Uterus (tissue), 4 donors: ENCODE data around the gene ZBTB7C. TPM values are rescaled to one million over a fixed set of nuclear protein-coding genes. Genes with fewer than 3 reads are reported as not detected.

Experiments
- DNase-seq, 2 donors: peaks; one replicate each; pipeline ENCODE4 v3.0.0-alpha.2; 2019 to 2020
- H3K27ac ChIP-seq, 2 donors: fragments of 200-600 bp; sonication (generic); 1 replicate in 1 of 2; 2 replicates in 1 of 2; pipeline ENCODE4 v1.5.1; 2016 to 2018
- H3K27me3 ChIP-seq, 2 donors: fragments of 200-600 bp; sonication (generic); one replicate each; pipeline ENCODE4 v1.5.1; 2018 to 2019; ENCODE audit warnings: control low read depth in 1 of 2
- H3K36me3 ChIP-seq, 2 donors: fragments of 200-600 bp; sonication (generic); one replicate each; pipeline ENCODE4 v1.5.1; 2019; ENCODE audit warnings: control low read depth in 1 of 2
- H3K4me1 ChIP-seq, 2 donors: fragments of 200-600 bp; sonication (generic); one replicate each; pipeline ENCODE4 v1.5.1; 2018 to 2019; ENCODE audit warnings: control low read depth in 1 of 2
- H3K4me3 ChIP-seq, 2 donors: fragments of 200-600 bp; sonication (generic); 1 replicate in 1 of 2; 2 replicates in 1 of 2; pipeline ENCODE4 v1.5.1; 2018 to 2019; ENCODE audit warnings: mild to moderate bottlenecking in 1 of 2
- H3K9me3 ChIP-seq, 2 donors: fragments of 200-600 bp; sonication (generic); one replicate each; pipeline ENCODE4 v1.5.1; 2019; ENCODE audit warnings: control low read depth in 1 of 2
- POLR2A ChIP-seq, 2 donors: fragments of 450-650 bp; IDR thresholded peaks; one replicate each; pipeline ENCODE4 v1.6.1; 2016; ENCODE audit warnings: antibody characterized with exemption in 2 of 2, mild to moderate bottlenecking in 1 of 2, moderate library complexity in 1 of 2
- intact Hi-C: fragments of 100-400 bp; cut with DNase I; formaldehyde crosslinking; loops from one replicate; pipeline ENCODE4 v1.15.1; 2023; ENCODE audit warnings: low total_unique reads
- total RNA-seq, 4 donors: library from RNA; depleted of rRNA in 3 of 4; stranded (reverse); fragments of >200 nt in 3 of 4; gene quantifications; one replicate each; pipeline versions ENCODE4 v1.1.0 to v1.2.4, GENCODE V29; 2014 to 2023
- TF ChIP-seq, protein P1 (sequence below), 4 experiments: fragments of 200-600 bp in 2 of 4; fragments of 450-650 bp in 2 of 4; sonication (generic) in 2 of 4; IDR thresholded peaks; one replicate each; pipeline ENCODE4 v1.5.1; 2016 to 2019; ENCODE audit warnings: antibody characterized with exemption in 4 of 4, mild to moderate bottlenecking in 2 of 4, moderate library complexity in 1 of 4
- donor health status: DM: yes; HTN: yes; CAD: no.

The ZBTB7C gene
- total RNA-seq, 4 donors from 2014 or later = 1.0 to 11.2 (median 7.9) TPM

DNA sequence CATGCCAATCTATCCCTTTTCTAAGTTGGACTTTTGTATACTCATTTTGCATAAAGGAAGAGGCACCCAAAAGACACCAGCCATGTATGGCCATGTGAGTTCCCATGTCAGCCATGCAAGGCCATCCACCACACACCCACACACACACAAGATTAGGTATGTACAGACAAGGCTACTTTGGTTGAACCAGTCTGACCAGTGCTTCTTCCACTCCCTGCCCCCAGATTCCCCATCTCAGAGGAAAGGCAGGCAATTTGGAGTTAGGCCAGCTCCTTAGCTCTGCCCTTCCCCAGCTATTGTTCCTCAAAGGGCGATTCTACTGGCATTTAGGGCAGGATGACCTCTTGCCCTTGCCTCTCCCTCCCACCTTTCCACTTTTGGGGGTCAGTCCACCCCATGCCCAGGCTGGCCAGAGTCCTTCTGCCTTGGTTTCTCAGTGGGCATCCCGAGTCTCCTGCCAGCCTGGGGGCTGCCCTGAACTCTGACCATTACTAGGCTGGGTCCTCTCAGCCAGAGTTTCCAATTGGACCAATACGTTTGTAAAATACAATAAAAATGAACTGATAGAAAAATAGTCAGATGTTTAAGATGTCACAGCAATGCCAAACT, 101.1 kb downstream of the ZBTB7C start:
- Histone ChIP-seq H3K36me3 (no peaks in the 10 kb centered on the region), H3K27ac (no peak overlapping the region), H3K27me3 (no peaks in the 10 kb centered on the region), H3K4me3 (no peak overlapping the region), H3K4me1 (no peaks in the 10 kb centered on the region), H3K9me3 (no peaks in the 10 kb centered on the region)
- TF ChIP-seq, protein P1, sequence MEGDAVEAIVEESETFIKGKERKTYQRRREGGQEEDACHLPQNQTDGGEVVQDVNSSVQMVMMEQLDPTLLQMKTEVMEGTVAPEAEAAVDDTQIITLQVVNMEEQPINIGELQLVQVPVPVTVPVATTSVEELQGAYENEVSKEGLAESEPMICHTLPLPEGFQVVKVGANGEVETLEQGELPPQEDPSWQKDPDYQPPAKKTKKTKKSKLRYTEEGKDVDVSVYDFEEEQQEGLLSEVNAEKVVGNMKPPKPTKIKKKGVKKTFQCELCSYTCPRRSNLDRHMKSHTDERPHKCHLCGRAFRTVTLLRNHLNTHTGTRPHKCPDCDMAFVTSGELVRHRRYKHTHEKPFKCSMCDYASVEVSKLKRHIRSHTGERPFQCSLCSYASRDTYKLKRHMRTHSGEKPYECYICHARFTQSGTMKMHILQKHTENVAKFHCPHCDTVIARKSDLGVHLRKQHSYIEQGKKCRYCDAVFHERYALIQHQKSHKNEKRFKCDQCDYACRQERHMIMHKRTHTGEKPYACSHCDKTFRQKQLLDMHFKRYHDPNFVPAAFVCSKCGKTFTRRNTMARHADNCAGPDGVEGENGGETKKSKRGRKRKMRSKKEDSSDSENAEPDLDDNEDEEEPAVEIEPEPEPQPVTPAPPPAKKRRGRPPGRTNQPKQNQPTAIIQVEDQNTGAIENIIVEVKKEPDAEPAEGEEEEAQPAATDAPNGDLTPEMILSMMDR (IDR thresholded peaks at IDR 0.05) = no peak
- no peak for DNase-seq
- intact Hi-C loops = no loop called here

DNA sequence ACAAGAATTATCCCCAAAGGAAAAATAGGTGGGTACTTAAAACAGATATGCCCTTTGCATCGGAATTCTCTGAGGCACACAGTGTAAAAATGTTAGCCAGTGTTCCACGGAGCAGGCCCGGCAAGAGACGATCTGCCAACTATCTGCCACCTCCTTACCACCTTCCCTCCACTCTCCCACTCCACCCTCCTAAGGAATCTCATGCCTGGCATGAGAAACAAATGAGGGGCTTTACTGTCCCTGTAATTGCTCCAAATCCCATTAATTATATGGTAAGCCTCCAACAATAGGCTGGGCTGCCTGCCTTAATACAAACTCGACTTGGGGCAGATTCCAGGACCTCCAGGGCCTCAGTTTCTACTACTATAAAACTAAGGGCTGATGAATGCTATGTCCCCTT, 102.3 kb downstream of the ZBTB7C start:
- intact Hi-C loops = no loop called here
- TF ChIP-seq, protein P1 (IDR thresholded peaks at IDR 0.05) = no peak
- no peak for TF ChIP-seq POLR2A (IDR thresholded peaks at IDR 0.05)
- DNase-seq = no peak
- Histone ChIP-seq H3K4me3 (no peak overlapping the region), H3K27me3 (no peaks in the 10 kb centered on the region), H3K4me1 (no peaks in the 10 kb centered on the region), H3K36me3 (no peaks in the 10 kb centered on the region), H3K27ac (no peak overlapping the region), H3K9me3 (no peaks in the 10 kb centered on the region)

DNA sequence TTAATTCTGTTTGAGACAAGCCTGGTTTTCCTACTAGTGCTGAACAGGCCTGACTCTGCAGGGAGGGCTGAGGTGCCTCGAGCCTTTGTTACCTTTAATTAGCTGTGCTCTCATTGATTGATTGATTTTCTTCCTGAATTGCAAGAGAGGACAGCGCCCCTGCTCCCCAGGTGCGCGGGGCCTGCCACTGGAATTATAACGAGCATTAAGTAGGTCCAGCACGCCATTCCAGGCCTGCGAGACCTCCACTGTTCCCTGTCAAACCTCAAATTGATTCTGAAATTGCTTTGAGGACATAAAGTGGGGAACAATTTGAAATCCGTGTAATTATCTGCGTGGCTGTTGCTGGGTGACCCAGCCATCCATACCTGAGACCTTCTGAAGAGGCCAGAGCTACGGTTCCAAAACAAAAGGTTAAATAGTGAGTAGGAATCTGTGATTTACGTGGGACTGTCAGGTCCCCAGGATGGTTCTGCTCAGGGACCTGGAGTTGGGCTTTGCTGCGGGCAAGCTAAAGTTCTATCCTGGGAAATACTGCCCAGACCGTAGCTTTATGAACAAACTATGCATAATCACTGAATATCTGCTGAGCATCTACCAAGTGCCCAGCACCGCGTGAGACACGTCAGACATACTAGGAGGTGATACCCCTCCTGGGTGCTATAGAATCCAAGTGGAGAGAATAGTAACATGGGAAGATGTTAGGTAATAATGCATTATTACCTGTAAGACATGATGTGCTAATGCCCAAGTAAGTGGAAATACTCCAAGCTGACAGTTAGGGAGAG, 104.1 kb downstream of the ZBTB7C start:
- DNase-seq = no peak
- TF ChIP-seq, protein P1 (IDR thresholded peaks at IDR 0.05) = no peak
- no peak for TF ChIP-seq POLR2A (IDR thresholded peaks at IDR 0.05)
- no peaks in the 10 kb centered on the region for H3K4me1 ChIP-seq

DNA sequence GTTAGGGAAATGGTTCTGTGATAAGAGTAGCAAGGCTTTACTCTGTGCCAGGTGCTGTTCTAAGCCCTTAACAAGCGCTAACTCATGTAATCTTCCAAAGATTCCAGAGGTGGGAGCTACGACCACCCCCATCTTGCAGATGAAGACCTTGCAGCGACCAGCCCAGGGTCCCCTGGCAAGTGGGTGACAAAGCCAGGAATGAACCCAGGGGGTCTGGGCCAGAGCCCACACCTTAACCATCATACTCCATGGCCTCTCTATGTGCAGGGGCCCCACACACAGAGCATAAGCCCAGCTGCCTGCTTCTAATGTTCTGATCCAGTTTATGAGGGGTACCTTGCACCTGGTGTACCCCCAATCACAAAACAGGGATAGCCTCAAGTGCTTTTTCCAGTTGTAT, 105.3 kb downstream of the ZBTB7C start:
- H3K27ac ChIP-seq = no peak overlapping the region
- intact Hi-C loops = no loop called here
- no peaks in the 10 kb centered on the region for H3K36me3 ChIP-seq
- no peaks in the 10 kb centered on the region for H3K27me3 ChIP-seq
- TF ChIP-seq, protein P1 (IDR thresholded peaks at IDR 0.05) = no peak
- no peak for TF ChIP-seq POLR2A (IDR thresholded peaks at IDR 0.05)
- no peaks in the 10 kb centered on the region for H3K4me1 ChIP-seq
- H3K4me3 ChIP-seq = no peak overlapping the region
- DNase-seq = no peak
- no peaks in the 10 kb centered on the region for H3K9me3 ChIP-seq

More for the DNA sequence above, 104.1 kb downstream of the ZBTB7C start:
- Histone ChIP-seq H3K9me3 (no peaks in the 10 kb centered on the region), H3K27me3 (no peaks in the 10 kb centered on the region), H3K36me3 (no peaks in the 10 kb centered on the region), H3K27ac (no peak overlapping the region), H3K4me3 (no peak overlapping the region)
- intact Hi-C loops = no loop called here

DNA sequence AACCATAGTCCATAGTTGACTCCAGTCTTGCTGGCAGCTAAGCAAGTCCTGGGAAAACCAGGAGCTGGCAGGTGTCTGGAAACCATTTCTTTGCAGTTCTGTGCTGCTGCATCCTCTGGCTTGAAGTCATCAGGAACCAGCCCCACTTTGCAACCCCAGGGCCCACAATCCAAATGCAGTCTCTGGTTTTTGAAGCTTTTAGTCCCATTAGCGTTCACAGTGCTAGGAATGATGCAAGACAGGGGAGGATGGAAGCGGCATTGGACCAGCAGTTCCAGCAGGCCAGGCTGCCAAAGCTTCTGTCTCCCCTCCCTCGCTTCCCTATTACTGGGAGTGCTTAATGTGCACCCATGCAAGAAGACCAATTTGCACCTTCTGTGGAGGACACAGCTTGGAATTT, 106.4 kb downstream of the ZBTB7C start:
- Histone ChIP-seq H3K27ac (no peak overlapping the region), H3K4me1 (no peaks in the 10 kb centered on the region), H3K36me3 (no peaks in the 10 kb centered on the region), H3K4me3 (no peak overlapping the region), H3K9me3 (no peaks in the 10 kb centered on the region), H3K27me3 (no peaks in the 10 kb centered on the region)
- intact Hi-C loops = no loop called here
- TF ChIP-seq, protein P1 (IDR thresholded peaks at IDR 0.05) = no peak
- TF ChIP-seq POLR2A (IDR thresholded peaks at IDR 0.05) = no peak
- no peak for DNase-seq
